Activated T-helper 17 cell treated with anti-CD3 and anti-CD28 coated beads, Interleukin-2, amount 50 U/mL, for 72 hours (primary cell): Measurements from ENCODE around the gene ACTR6. TPM values are rescaled to one million over a fixed set of nuclear protein-coding genes. Genes with fewer than 3 reads are reported as not detected.

Experiments used
- ATAC-seq: fragments of 150-1000 bp; cut with Tn5 transposase; replicated peaks from 2 replicates; pipeline ENCODE4 v1.10.0; 2021; ENCODE audit warnings: mild to moderate bottlenecking, moderate library complexity
- H3K27ac Mint-ChIP-seq: one replicate; pipeline ENCODE4 v1.8.0; 2022; ENCODE audit warnings: mixed read lengths
- H3K27me3 Mint-ChIP-seq: one replicate; pipeline ENCODE4 v1.8.0; 2022; ENCODE audit warnings: mixed read lengths
- H3K36me3 Mint-ChIP-seq: one replicate; pipeline ENCODE4 v1.8.0; 2022; ENCODE audit warnings: low read depth, mild to moderate bottlenecking, mixed read lengths
- H3K4me1 Mint-ChIP-seq: one replicate; pipeline ENCODE4 v1.8.0; 2022; ENCODE audit warnings: mixed read lengths
- H3K4me3 Mint-ChIP-seq: one replicate; pipeline ENCODE4 v1.8.0; 2022; ENCODE audit warnings: mild to moderate bottlenecking, mixed read lengths
- H3K9me3 Mint-ChIP-seq: one replicate; pipeline ENCODE4 v1.8.0; 2022; ENCODE audit warnings: mixed read lengths
- total RNA-seq, 2 donors: library from RNA; stranded (reverse); gene quantifications; one replicate each; pipeline ENCODE4 v1.2.3, GENCODE V29; 2022

The ACTR6 gene
- total RNA-seq, 2 donors from 2014 or later = 31.0 to 40.6 TPM

DNA sequence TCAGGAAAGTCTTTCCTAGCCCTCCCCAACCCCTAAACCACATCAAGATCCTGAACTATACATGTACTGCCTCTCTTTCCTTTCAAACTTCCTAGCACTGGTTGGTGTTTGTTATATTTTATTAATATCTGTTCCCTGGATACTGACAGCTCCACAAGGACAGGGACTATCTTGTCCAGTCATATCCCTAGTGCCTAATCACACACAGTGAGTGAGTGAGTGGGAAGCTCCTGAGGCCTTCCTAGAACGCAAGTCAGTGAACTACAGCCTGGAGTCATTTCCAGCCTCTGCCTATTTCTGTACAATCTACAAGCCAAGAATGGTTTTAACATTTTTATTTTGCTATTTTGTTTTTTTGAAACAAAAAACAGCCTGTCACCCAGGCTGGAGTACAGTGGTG is 7.5 kb upstream of the ACTR6 start:
- Mint-ChIP-seq H3K36me3 (peaks cover 35% of the 10 kb centered on the region), H3K27ac (no peak overlapping the region), H3K4me1 (peaks cover 6% of the 10 kb centered on the region), H3K9me3 (no peaks in the 10 kb centered on the region), H3K27me3 (no peaks in the 10 kb centered on the region), H3K4me3 (no peak overlapping the region)
- no peak for ATAC-seq

DNA sequence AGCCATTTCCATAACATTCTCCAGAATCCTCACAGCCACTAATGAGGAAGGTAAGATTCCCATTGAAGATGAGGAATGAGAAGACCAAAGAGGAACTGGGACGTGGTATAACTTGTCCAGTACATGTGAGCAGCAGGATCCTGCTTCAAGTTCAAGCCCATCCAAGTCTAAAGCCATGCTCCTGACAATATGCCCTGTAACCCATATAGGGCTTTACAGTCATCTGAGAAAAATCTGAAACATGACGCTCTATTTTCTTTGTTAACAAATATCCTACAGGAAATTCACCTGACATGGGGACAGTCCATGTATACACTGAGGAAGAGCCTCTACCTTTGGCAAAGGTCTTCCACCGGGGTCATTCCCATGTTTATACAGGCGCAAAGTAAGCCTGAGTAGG is 3.1 kb upstream of the ACTR6 start:
- Mint-ChIP-seq H3K27me3 (no peaks in the 10 kb centered on the region), H3K4me1 (peaks cover 6% of the 10 kb centered on the region), H3K9me3 (no peaks in the 10 kb centered on the region), H3K4me3 (no peak overlapping the region), H3K27ac (no peak overlapping the region), H3K36me3 (peaks cover 44% of the 10 kb centered on the region)
- no peak for ATAC-seq

DNA sequence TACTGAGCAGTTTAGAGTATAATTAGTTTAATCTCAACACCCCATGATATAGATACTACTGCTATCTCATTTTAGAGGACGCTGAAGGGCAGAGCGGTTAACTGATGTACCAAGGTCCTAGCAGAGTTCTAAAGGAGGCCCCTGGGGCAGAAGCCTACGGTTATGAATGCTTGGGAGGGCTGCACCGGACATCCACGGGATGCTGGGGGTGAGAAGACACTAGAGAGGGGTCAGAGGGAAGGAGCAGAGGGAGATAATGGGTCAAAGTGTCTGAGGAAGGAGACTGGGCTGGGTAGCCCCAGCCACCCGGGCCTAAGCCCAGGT is 1.6 kb upstream of the ACTR6 start:
- Mint-ChIP-seq H3K4me1 (peaks cover 6% of the 10 kb centered on the region), H3K4me3 (peak overlapping the region; percentile 100), H3K27me3 (no peaks in the 10 kb centered on the region), H3K27ac (peak overlapping the region; percentile 90), H3K36me3 (peaks cover 38% of the 10 kb centered on the region), H3K9me3 (no peaks in the 10 kb centered on the region)
- ATAC-seq = no peak

DNA sequence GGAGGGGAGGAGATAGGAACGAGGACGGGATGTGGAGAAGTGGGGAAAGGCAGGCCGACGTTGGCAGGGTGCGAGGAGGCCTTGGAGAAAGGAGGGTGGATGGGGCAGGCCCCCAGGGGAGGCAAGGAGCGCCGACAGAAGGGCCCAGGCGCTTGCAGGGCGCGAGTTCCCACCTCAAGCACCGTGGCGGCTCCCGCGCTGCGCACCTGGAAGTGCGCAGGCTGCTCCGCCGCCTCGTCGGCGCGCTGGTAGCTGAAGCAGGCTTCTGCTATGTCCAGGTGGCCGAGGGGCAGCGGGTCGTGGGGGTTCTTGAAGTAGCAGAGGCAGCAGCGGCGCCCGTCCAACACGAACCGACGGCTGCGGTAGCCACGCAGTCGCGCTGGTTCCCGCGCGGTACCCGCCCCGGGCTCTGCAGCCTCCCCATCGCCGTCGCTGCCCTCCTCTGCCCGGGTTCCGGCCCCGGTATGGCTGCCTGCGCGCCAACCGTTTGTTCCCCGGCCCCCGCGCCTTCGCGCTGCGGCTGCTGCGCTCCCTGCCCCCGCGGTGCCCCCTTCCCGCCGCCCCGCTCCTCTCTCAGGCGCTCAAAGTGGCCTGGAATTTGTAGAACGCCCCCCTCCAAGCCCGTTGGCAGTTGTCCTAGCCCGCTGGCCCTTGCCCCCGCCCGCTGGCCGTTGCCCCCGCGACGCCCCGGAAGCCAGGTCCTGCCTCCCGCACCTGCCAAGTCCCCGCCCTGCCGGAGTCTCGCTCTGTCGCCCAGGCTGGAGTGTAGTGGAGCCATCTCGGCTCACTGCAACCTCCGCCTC is 1.1 kb upstream of the ACTR6 start:
- H3K36me3 Mint-ChIP-seq = peaks cover 35% of the 10 kb centered on the region
- no peaks in the 10 kb centered on the region for H3K9me3 Mint-ChIP-seq
- ATAC-seq = peak; percentile 76
- H3K4me3 Mint-ChIP-seq = peak overlapping the region; percentile 100
- H3K27me3 Mint-ChIP-seq = no peaks in the 10 kb centered on the region
- peaks cover 6% of the 10 kb centered on the region for H3K4me1 Mint-ChIP-seq
- peak overlapping the region; percentile 98 for H3K27ac Mint-ChIP-seq

DNA sequence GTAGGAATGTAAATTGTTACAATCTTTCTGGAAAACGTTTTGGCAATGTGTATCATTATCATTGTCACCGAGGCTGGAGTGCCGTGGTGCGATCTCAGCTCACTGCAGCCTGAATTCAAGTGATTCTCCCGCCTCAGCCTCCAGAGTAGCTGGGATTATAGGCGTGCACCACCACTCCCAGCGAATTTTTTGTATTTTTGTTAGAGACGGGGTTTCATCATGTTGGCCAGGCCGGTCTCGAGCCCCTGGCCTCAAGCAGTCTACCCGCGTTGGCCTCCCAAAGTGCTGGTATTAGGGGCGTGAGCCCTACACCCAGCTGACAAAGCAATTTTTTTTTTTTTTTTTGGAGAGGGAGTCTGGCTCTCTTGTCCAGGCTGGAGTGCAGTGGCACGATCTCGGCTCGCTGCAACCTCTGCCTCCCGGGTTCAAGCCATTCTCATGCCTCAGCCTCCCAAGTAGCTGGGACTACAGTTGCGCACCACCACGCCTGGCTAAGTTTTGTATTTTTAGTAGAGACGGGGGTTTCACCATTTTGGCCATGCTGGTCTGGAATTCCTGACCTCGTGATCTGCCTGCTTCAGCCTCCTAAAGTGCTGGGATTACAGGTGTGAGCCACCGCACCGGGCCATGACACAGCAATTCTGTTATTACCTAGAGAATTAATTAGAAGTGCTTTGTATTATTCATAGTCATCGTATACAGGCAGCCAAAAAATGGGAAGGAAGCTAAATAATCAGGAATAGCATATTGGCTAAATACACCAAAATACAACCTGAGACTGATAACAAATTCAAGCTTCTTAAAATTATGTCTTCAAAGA is 1.2 kb downstream of the ACTR6 start:
- Mint-ChIP-seq H3K9me3 (no peaks in the 10 kb centered on the region), H3K4me3 (peak overlapping the region; percentile 100), H3K27me3 (no peaks in the 10 kb centered on the region), H3K4me1 (peaks cover 6% of the 10 kb centered on the region), H3K36me3 (peaks cover 42% of the 10 kb centered on the region), H3K27ac (peak overlapping the region; percentile 98)
- ATAC-seq = no peak

DNA sequence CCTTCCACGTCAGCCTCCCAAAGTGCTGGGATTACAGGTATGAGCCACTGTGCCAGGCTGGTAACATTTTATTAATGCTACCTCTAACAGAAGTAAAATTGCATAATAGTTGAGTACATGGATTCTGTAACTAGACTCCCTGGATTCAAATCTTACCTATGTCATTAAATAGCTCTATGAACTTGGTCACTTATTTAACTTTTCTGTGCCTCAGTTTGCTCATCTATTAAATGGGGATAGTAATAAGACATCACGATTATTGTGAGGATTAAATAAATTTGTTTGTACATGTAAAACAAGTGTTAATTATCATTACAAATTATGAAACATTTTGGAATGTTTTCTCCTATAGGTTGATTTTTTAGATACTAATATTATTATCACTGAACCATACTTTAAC is 6.7 kb downstream of the ACTR6 start:
- no peak overlapping the region for H3K4me3 Mint-ChIP-seq
- no peaks in the 10 kb centered on the region for H3K9me3 Mint-ChIP-seq
- H3K27ac Mint-ChIP-seq = no peak overlapping the region
- no peak for ATAC-seq
- H3K4me1 Mint-ChIP-seq = no peaks in the 10 kb centered on the region
- peaks cover 72% of the 10 kb centered on the region for H3K36me3 Mint-ChIP-seq
- H3K27me3 Mint-ChIP-seq = no peaks in the 10 kb centered on the region

DNA sequence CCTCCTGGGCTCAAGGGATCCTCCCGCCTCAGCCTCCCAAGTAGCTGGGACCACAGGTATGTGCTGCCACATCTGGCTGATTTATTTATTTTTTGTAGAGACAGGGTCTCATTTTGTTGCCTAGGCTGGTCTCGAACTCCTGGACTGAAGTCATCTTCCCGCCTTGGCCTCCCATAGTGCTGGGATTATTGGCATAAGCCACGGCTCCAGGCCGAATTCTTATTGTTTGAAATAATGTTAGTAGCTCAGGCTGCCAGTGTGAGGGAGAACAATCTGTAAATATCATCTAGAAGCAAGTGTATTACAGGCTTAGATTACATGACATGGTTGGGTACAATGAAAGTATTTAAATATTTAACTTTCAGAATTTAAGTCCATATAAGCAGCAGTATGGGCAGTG is 8.2 kb downstream of the ACTR6 start:
- Mint-ChIP-seq H3K27ac (no peak overlapping the region), H3K9me3 (no peaks in the 10 kb centered on the region), H3K4me1 (no peaks in the 10 kb centered on the region), H3K27me3 (no peaks in the 10 kb centered on the region), H3K4me3 (no peak overlapping the region), H3K36me3 (peaks cover 87% of the 10 kb centered on the region)
- ATAC-seq = no peak

DNA sequence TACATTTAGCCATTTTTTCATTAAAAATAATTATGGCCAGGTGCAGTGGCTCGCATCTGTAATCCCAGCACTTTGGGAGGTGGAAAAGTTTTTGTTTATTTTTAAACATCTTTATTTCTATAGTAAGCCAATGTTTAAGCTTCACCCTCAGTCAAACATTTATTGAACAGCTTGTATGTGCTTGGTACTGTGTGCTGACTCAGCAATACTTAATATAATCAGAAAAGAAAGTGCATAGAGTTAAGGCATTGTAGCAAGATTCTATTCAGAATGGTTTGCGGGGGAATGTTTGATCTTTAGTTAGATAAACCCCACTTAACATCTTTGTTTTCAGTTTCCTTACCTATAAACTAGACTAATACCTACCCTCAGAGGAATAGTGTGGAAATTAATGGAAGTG is 11.1 kb downstream of the ACTR6 start:
- Mint-ChIP-seq H3K36me3 (peaks cover 95% of the 10 kb centered on the region), H3K4me1 (no peaks in the 10 kb centered on the region), H3K27ac (no peak overlapping the region), H3K9me3 (no peaks in the 10 kb centered on the region), H3K27me3 (no peaks in the 10 kb centered on the region), H3K4me3 (no peak overlapping the region)
- ATAC-seq = no peak

DNA sequence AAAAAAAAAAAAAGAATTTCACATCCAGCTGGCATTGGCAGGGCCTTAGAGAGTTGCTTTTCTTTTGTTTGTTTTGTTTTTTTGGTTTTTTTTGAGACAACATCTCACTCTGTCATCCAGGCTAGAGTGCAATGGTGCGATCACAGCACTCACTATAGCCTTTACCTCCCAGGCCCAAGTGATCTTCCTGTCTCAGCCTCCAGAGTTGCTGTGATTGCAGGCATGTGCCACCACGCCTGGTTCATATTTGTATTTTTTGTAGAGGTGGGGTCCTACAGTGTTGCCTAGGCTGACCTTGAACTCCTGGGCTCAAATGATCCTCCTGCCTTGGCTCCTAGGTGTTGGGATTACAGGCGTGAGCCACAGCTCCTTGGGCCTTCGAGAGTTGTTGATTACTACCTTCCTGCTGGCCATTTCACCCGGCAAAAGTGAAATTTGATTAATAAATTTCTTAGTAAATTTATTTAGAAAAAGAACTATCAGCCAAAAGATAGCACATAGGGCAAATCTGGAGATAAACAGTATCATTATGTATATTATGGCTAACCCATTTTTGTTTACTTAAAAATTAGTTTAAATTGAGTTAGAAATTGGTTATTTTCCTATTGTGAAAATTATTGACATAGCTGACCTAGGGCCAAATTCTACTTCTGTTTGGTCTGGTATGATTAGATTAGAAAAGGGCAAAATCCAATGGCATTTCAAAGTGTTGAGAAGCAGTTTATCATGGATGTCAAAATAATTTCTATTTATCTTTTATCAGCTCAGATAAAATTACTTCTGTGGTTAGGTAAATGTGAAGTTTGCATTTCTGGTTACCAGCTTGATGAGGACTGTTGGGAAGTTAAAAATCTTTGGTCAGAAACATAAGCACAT is 12.6 kb downstream of the ACTR6 start:
- Mint-ChIP-seq H3K36me3 (peaks cover 95% of the 10 kb centered on the region), H3K27me3 (no peaks in the 10 kb centered on the region), H3K4me3 (no peak overlapping the region), H3K9me3 (no peaks in the 10 kb centered on the region), H3K27ac (no peak overlapping the region), H3K4me1 (no peaks in the 10 kb centered on the region)
- no peak for ATAC-seq

DNA sequence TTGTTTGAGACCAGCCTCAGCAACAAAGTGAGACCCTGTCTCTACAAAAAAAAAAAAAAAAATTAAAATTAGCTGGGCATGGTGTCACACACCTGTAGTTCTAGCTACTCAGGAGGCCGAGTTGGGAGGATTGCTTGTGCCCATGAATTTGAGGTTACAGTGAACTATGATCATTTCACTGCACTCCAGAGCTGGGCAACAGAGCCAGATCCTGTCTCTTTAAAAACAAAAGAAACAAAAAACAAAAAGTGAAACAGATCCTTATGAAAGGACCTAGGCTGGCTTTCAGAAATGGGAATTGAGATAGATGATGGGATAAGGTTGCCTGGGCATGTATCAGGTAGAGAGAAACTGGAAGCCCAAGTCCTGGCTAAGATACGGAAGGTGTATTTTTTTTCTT is 13.9 kb downstream of the ACTR6 start:
- Mint-ChIP-seq H3K4me1 (no peaks in the 10 kb centered on the region), H3K4me3 (no peak overlapping the region), H3K9me3 (no peaks in the 10 kb centered on the region), H3K36me3 (peaks cover 95% of the 10 kb centered on the region), H3K27ac (peak overlapping the region; percentile 57), H3K27me3 (no peaks in the 10 kb centered on the region)
- ATAC-seq = no peak

DNA sequence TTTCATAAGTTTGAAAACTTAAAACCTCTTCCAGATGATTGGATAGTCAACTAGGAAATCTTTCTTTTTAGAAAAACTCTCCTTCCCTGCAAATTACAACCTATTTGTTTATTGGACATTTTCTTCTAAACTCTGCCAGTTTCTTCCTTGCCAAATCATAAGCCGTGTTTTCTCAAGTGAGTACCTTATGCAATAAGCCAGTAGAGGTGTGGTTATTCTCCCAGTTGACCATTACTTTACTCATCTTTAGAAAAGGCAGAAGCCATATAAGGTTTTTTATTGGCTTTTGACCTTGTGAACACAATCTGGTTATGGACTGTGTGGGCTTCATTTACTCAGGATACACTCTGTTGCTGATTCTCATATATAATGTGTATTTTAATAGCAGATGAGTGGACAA is 14.6 kb downstream of the ACTR6 start:
- peak overlapping the region; percentile 57 for H3K27ac Mint-ChIP-seq
- H3K4me3 Mint-ChIP-seq = no peak overlapping the region
- no peaks in the 10 kb centered on the region for H3K9me3 Mint-ChIP-seq
- no peak for ATAC-seq
- peaks cover 94% of the 10 kb centered on the region for H3K36me3 Mint-ChIP-seq
- no peaks in the 10 kb centered on the region for H3K4me1 Mint-ChIP-seq
- no peaks in the 10 kb centered on the region for H3K27me3 Mint-ChIP-seq

DNA sequence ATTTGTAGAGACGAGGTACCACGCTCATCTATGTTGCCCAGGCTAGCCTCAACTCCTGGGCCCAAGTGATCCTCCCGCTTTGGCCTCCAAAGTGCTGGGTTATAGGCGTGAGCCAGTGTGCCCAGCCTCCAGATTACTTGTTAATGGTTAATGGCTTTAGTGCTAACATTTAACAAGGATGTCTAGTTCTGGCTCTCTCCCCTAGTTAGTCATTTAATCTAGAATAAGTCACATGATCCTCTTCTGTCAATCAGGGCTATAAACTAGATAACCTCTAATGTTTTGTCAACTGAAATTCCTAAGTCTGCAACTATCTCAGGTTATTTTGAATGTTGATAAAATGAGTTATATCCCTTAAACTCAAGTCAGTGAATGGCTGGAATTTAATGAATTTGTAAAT is 15.7 kb downstream of the ACTR6 start:
- H3K27ac Mint-ChIP-seq = no peak overlapping the region
- no peaks in the 10 kb centered on the region for H3K27me3 Mint-ChIP-seq
- H3K4me1 Mint-ChIP-seq = no peaks in the 10 kb centered on the region
- peaks cover 94% of the 10 kb centered on the region for H3K36me3 Mint-ChIP-seq
- ATAC-seq = no peak
- H3K4me3 Mint-ChIP-seq = no peak overlapping the region
- no peaks in the 10 kb centered on the region for H3K9me3 Mint-ChIP-seq

DNA sequence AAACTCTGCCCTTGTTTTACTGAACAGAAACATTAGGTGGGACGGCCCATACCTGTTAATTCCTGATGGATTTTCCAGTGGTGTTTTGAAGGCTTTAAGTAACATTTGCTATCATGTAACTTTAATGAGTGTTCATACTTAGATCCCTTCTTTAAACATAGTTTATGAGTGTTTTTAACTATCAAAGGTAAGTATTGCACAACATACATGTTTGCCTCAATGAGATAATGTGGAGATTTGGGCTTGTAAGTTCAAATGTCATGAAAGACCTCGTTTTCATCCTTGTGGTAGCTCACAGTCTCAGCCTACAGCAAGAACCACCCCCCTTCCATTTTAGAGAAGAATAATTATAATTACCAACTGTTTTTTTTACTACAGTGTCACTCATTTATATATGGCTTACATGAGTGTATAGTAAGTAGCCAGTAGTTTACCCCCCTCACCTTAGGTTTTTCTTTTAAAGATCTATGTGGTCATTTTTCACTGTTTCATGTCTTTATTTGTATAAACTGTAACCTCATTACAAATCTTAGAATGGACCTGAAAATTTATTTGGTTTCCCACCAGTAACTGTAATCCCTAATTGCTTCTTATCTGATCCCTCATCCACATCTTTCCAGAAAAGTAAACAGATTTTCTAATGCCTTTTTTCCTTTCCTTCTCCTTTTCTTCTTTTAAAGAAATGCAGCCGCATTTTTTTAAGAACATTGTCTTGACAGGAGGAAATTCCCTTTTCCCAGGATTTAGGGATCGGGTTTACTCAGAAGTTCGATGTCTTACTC is 18.9 kb downstream of the ACTR6 start:
- Mint-ChIP-seq H3K36me3 (peaks cover 95% of the 10 kb centered on the region), H3K4me1 (no peaks in the 10 kb centered on the region), H3K27me3 (no peaks in the 10 kb centered on the region), H3K4me3 (no peak overlapping the region), H3K9me3 (no peaks in the 10 kb centered on the region), H3K27ac (no peak overlapping the region)
- ATAC-seq = no peak

DNA sequence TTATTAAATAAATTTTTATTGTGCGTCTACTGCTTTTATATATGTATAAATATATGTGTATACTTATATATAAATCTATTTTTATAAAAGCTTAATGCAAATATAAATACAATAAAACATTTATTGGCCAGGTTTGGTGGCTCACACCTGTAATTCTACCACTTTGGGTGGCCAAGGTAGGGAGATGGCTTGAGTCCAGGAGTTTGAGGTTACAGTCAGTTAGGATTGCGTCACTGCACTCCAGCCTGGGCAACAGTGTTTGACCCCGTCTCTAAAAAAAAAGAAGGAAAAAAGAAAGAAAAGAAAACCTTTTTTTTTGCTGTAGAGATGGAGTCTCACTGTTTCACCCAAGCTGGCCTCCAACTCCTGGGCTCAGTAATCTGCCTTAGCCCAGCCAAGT is 20.9 kb downstream of the ACTR6 start:
- H3K36me3 Mint-ChIP-seq = peaks cover 85% of the 10 kb centered on the region

More for the DNA sequence above, 20.9 kb downstream of the ACTR6 start:
- Mint-ChIP-seq H3K4me3 (no peak overlapping the region), H3K27me3 (no peaks in the 10 kb centered on the region), H3K9me3 (no peaks in the 10 kb centered on the region), H3K27ac (no peak overlapping the region), H3K4me1 (no peaks in the 10 kb centered on the region)
- no peak for ATAC-seq
